CD4-positive, alpha-beta T cell treated with Interleukin-4 for 4 hours (primary cell): ENCODE data around the gene BAIAP3.

ENCODE experiments used
- DNase-seq: peaks from one replicate; pipeline ENCODE4 v3.0.0-alpha.2; 2020

Gene BAIAP3

GRCh38 chr16:1347962-1348361 lies 14.5 kb downstream of the BAIAP3 start:
- DNase-seq, result no peak

- no peak for DNase-seq
Measured at GRCh38 chr16:1348441-1348840, 15.0 kb downstream of the BAIAP3 start.

DNA sequence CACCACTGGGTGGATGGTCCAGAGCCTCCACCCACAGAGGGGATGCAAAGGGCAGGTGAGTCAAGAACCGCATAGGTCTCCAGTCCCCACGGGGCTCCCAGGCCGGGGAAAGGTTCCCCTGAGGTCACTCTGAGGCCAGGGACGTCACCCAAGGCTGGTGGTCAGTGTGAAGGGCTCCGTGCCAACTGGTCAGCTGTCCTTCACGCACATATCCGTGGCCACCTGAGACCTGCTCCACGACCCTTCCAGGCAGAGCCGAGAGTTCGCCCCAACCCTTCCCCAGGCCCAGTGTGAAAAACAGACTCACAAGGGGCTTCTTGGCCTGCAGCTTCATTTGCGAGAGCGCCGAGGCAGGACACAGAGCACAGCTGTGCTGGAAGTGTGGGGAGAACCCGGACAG lies 15.5 kb downstream of the BAIAP3 start:
- no peak for DNase-seq

DNA sequence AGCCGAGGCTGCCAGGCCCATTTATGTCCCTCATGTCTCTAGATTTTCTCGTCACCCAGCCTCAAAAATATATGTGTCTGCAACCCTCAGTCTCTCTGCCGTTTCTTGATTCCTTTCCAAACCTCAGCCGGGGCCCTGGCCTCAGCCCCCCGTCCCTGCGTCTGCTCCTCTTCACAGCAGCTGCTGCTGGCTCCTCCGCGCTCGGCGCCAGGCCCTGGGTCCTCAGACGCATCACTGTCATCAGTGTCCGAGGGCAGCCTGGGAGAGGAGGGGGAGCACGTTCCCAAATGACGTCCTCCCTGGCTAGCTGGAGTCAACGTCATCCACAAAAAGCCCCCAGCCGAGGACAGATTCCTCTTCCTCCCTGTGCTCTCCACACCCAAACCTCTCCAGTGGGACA lies 15.9 kb downstream of the BAIAP3 start:
- DNase-seq, result no peak

GRCh38 chr16:1349951-1350350 lies 16.5 kb downstream of the BAIAP3 start:
- DNase-seq, result no peak

GRCh38 chr16:1350691-1351090 lies 17.2 kb downstream of the BAIAP3 start:
- no peak for DNase-seq

DNA sequence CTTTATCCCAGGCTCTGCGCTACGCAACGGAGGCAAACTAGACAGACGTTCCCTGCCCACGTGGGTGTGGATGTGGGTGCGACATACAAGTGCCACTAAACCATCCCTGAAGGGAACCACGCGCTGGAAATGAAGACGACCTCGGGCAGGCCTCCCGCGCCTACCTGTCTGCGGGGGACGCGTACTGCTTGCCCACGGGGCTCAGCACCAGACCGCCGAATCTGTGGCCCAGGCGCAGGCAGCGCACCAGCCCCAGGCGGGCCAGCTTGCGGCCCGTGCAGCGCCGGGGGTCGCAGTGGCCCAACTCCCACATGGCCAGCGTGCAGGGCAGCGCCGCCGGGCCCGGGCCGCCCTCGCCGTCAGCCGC lies 17.8 kb downstream of the BAIAP3 start:
- no peak for DNase-seq

GRCh38 chr16:1351582-1352362 lies 18.3 kb downstream of the BAIAP3 start, which contains the start of the genes GNPTG and TSR3:
TSS of gene GNPTG (plus strand) at chr16:1351931. CDS start at chr16:1351966, 35 bp downstream.
TSS of gene TSR3 (minus strand) at chr16:1351878. CDS start at chr16:1351804, 74 bp downstream.
- DNase-seq, result peak; percentile 85

DNA sequence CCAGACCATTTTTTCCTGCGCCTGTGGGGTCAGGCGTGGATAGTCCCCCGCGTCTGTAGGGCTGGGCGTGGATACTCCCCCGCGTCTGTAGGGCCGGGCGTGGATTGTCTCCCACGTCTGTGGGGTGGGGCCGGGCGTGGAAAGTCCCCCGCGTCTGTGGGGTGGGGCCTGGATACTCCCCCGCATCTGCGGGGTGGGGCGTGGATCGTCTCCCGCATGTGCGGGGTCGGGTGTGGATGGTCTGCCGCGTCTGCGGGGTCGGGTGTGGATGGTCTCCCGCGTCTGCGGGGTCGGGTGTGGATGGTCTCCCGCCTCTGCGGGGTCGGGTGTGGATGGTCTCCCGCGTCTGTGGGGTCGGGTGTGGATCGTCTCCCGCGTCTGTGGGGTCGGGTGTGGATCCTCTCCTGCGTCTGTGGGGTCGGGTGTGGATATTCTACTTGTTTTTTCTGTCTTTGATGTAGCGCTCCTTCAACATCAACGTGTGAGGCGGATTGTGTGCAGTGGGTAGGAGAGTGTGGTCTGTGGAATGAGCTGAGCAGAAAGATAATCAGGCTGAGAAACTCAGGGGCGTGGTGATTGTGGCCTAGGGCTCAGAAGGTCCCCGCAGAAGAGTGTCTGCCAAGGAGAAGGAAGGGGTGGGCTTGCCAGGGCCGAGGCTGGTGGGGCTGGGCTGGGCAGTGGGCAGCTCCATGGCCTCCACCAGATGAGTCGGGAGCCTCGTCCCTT lies 21.5 kb downstream of the BAIAP3 start:
- no peak for DNase-seq

- no peak for DNase-seq
Measured at GRCh38 chr16:1355591-1355990, 22.1 kb downstream of the BAIAP3 start.

DNA sequence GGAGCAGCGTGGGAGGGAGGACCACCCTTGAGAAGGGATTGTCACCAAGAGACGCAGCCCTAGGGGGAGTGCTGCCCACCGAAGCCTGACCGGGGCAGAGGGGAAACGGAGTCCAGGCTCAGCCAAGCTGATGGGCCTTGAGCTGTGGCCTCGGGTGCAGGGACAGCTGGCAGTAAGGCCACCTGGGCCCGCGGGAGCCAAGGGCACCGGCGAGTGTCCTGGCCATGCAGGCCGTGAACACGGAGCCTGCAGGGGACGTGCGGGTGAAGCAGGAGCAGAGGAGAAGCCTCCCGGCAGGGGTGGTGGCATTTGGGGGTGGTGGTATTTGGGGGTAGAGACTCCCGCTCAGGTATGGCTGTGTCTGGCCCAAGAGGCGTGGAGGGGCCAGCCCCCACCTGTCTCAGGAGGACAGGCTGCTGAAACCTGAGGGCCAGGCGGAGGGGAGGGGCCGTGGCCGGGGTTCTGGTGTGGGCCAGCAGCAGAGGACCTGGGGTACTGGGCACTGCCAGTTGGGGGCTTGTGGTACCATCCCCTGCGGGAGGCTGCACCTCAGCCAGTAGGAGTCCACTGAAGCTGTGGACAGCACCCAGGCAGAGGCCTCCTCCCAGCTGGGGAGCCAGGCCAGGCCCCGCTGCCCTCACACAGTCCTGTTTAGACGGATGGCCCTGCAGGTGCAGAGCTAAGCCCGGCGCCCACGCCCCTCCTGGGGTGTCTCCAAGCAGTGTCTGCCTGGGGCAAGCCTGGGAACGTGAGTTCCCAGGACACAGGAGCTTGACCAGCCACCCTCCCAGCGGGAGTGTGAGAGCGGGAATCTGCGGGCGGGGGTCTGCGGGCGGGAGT lies 22.8 kb downstream of the BAIAP3 start:
- DNase-seq, result no peak

DNA sequence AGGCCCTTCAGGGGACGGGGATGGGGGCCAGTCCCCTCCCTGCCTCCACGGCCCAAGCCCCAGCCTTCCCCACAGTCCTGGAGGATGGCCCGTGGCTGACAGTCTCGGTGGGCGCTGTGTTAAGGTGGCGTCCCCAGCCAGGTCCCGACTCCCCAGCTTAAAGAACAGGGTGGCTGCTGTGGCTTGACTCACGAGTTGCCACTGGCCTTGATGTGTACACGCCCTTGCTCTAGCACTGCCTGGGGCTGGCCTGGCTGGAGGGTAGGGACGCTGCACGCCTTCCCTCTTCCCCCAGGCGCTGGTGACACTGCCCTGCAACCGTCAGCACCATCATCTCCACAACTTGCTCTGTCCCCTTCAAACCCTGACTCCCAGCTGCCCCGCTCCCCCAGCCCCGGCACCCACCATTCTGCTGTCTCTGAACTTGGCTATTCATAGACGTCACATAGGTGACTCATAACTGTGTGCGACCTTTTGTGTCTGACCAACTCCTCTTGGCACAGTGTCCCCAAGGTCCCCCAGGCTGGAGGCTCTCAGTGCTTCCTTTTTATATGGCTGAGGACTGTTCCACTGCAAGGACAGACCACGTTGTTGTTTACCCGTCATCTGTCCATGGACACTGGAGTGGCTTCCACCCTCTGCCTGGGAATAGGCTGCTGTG lies 24.6 kb downstream of the BAIAP3 start:
- no peak for DNase-seq

- DNase-seq, result no peak
Measured at GRCh38 chr16:1361685-1362360, 28.4 kb downstream of the BAIAP3 start.

- DNase-seq, result no peak
Measured at GRCh38 chr16:1362807-1363206, 29.4 kb downstream of the BAIAP3 start.

DNA sequence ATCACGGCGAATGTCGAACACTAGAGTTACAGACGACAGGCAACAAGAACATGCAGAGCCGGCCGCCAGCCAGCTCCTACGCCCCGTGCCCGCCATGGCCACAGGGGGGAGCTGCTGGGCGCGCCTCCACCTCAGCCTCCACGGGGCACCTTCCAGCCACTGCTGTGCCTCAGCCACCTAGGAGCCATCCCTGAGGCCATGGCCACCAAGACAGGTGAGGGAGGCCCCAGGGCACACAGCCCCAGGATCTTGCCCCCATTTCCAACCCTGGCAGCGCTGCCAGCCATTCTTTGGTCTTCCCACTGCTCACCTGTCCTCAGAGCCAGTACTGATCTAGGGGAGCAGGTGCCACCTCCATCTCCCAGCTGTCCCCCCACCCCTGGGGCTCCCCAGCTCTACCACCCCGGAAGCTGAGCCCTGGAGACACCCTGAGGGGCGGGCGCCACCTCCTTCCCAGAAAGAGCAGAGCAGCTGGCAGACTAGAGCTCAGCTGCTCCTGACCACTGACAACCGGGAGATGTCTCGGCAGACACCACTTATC lies 30.1 kb downstream of the BAIAP3 start:
- DNase-seq, result peak; percentile 55

DNA sequence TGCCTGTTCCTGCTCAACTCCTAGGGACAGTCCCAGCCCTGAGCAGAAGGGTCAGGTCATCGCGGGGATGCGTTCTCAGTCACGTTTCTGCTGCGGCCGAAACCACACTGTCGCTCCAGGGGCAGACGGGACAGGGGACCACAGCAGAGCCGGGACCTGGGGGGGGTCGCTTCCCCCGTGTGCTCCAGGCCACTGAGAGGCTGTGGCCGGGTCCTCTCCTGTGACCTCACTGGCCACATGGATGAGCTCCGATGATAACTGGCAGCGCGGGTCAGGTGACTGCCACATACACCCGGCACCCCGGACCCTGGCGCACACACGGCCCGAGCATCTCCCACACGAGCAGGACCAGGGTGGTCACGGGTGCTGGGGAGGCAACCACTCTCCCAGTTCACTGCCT lies 31.1 kb downstream of the BAIAP3 start:
- DNase-seq, result no peak

DNA sequence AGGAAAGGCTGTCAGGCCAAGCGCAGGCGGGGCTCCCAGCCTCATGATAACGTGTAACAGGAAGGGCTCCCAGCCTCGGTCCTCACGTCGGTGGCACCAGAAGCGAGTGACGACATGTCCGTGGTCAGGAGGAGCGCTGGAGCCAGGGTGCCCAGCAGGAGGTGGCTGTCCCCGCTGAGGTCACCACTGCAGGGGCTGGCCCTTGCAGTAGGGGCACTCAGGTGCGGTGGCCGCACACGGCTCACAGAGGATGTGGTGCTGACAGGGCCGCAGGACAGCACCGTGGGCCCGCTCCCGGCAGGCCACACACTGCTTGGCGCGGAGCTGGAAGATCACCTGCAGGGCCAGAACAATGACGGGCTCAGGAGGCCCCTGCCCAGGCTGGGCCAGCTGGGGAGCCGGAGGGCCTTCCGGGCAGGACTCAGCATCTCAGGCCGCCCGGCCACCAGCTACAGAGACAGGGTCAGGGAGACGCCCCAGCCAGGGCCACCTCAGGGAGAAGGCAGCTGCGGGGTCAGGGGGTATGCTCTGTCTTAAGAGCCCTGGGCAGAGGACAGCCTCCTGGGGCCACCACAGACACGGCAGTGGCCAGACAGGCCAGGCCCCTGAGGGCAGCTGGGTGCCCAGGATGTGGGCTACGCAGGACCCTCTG lies 32.7 kb downstream of the BAIAP3 start:
- no peak for DNase-seq

DNA sequence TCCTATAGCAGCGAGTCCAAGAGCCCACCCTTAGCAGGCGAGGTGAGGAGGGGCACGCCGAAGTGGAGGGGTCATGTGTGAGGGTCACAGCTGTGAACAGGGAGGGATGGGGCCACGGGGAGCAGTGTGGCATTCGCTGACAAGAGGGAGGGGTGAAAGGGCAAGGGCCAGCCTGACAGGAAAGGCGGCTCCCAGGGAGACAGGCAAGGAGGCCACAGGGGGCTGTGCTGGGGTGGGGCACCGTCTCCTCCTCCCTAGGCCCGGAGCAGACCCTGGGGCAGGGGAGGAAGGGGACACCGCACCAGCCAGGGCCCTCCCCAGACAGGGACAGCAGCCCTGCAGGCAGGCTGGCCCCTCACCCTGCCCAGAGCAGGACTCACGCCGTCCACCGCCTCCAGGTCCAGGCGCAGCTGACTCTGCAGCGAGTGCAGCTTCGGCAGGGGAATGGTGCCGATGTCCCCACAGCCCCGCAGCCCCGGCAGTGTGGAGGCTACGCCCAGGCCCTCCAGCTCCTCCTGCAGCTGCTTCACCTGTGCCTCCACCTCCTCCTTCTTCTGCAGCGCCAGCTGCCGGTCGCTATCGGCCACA lies 33.4 kb downstream of the BAIAP3 start:
- DNase-seq, result no peak

- no peak for DNase-seq
Measured at GRCh38 chr16:1367486-1368174, 34.2 kb downstream of the BAIAP3 start.
